NCI-H524 treated with DMSO at 0.1 percent for 48 hours (cell line): ENCODE results near the gene RAB8A.

Experiments
- DNase-seq: peaks from one replicate; lab custom pipeline; 2025; lab: John Stamatoyannopoulos, UW

The RAB8A gene

GRCh38 chr19:16111160-16111908, at the start of gene RAB8A:
Gene RAB8A (plus strand): TSS chr19:16111889. CDS start chr19:16111902, 13 bp downstream.
- DNase-seq = peak; percentile 93

GRCh38 chr19:16061943-16062342, 49.7 kb upstream of the RAB8A start:
- no peak for DNase-seq

- DNase-seq = no peak
Measured at GRCh38 chr19:16062789-16063188, 48.9 kb upstream of the RAB8A start.

GRCh38 chr19:16064209-16064889, 47.3 kb upstream of the RAB8A start:
- no peak for DNase-seq

GRCh38 chr19:16066611-16067104, 45.0 kb upstream of the RAB8A start:
- DNase-seq = no peak

GRCh38 chr19:16067205-16067938, 44.3 kb upstream of the RAB8A start:
- DNase-seq = no peak

GRCh38 chr19:16068696-16069259, 42.9 kb upstream of the RAB8A start:
- DNase-seq = no peak

- DNase-seq = no peak
Measured at GRCh38 chr19:16069813-16070365, 41.8 kb upstream of the RAB8A start.

- DNase-seq = no peak
Measured at GRCh38 chr19:16070366-16070990, 41.2 kb upstream of the RAB8A start.

GRCh38 chr19:16071072-16071691, 40.5 kb upstream of the RAB8A start:
- no peak for DNase-seq

GRCh38 chr19:16073481-16073880, 38.2 kb upstream of the RAB8A start:
- DNase-seq = no peak

- DNase-seq = no peak
Measured at GRCh38 chr19:16073988-16074387, 37.7 kb upstream of the RAB8A start.

GRCh38 chr19:16074488-16075365, 37.0 kb upstream of the RAB8A start:
- no peak for DNase-seq

- DNase-seq = no peak
Measured at GRCh38 chr19:16075430-16076153, 36.1 kb upstream of the RAB8A start.

- no peak for DNase-seq
Measured at GRCh38 chr19:16076154-16076957, 35.3 kb upstream of the RAB8A start, which contains the start of gene TPM4. Gene TPM4 (plus strand): TSS chr19:16076495. CDS start chr19:16076566, 71 bp downstream.

- no peak for DNase-seq
Measured at GRCh38 chr19:16076958-16077611, 34.6 kb upstream of the RAB8A start.

GRCh38 chr19:16077984-16078758, 33.5 kb upstream of the RAB8A start:
- DNase-seq = peak; percentile 35
